Right renal pelvis (tissue), 4 donors: ENCODE measurements around the gene PHYH. TPM values are rescaled to one million over a fixed set of nuclear protein-coding genes. Genes with fewer than 3 reads are reported as not detected.
"Not testable (repeated sequence)": the region's sequence is repeated elsewhere in the genome, so short reads cannot be mapped to it uniquely, and the experiment has no call there.

Experiments
- DNase-seq, 4 donors: peaks; one replicate each; pipeline ENCODE4 v3.0.0-alpha.2; 2013; ENCODE audit warnings: low read depth in 4 of 4, low spot score in 3 of 4, missing footprints in 1 of 4
- polyA plus RNA-seq, 4 donors: library from polyadenylated mRNA; unstranded; fragments of 120-200 nt; gene quantifications; one replicate each; pipeline ENCODE4 v1.2.1, GENCODE V29; 2013; ENCODE audit not compliant: insufficient read length in 4 of 4

PHYH gene
- polyA plus RNA-seq, 4 donors = 26.3 to 54.7 (median 43.2) TPM

- no peak for DNase-seq
Observed at GRCh38 chr10:13276749-13277365, 23.0 kb downstream of the PHYH start.

- not testable (repeated sequence) for DNase-seq
Observed at GRCh38 chr10:13276146-13276545, 23.7 kb downstream of the PHYH start.

GRCh38 chr10:13272164-13272571, 27.7 kb downstream of the PHYH start:
- DNase-seq = peak in 2 of 4 donors; percentile 36 to 53

DNA sequence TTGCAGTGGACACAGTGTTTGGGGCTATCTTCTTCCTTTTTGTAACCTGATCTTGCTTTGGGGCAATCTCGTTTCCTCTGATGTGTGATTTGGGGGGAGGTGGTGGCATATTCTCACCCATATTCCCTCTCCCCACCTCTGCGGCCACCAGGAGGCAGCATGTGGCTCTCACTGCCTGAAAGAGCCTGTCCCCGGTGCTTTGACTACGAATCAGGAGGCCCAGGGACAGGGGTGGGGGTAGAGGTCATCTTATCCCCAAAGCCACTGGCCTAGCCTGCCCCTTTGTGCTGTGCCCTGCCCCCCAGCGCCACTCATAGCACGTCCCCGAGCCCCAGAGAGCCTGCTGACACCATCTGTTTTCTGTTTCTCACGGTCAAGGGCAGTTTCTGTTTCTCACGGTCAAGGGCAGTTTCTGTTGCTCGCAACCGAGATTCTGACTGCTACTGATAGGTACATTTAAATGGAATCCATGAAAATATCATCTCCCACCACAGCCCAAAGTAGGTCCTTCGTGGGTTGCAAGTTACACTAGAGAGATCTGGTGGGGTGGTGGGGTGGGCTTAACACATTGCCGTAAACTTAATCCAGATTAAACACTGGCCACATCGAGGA, 28.2 kb downstream of the PHYH start:
- no peak for DNase-seq

- DNase-seq = no peak
Observed at GRCh38 chr10:13270877-13271551, 28.9 kb downstream of the PHYH start.

- DNase-seq = peak in 1 of 4 donors; percentile 41
Observed at GRCh38 chr10:13268841-13269240, 31.0 kb downstream of the PHYH start.

DNA sequence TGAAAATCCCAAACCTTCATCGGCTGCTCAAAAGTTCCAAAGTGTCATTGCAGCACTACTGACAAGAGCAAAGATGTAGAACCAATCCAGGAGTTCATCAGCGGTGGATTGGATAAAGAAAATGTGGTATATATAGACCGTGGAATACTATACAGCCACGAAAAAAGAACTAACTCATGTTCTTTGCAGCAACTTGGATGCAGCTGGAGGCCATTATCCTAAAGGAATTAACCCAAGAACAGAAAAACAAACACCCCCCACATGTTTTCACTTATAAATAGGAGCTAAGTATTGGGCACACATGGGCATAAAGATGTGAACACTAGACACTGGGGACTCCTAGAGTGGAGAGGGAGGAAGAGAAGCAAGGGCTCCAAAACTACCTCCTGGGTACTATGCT, 31.6 kb downstream of the PHYH start:
- no peak for DNase-seq

DNA sequence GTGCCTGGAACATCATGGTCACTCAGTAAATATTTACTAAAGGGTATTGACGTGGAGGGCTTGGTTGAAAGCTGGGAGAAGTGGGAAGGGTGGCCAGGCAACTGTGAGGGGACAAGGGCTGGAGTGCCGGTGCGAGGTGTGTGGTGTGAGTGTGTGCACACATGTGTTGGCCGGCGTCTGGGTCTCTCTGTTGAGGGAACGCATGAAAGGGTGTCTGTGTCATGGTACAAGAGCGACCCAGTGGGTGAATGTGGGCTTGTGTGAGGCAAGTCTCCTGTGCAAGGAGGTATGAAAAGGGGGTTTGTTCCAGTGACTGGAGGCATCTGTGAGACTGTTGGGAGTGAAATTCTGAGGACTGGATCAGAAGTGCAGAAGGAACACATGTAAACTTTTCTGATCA, 36.3 kb downstream of the PHYH start:
- DNase-seq = no peak

GRCh38 chr10:13262433-13262832, 37.4 kb downstream of the PHYH start:
- no peak for DNase-seq

DNA sequence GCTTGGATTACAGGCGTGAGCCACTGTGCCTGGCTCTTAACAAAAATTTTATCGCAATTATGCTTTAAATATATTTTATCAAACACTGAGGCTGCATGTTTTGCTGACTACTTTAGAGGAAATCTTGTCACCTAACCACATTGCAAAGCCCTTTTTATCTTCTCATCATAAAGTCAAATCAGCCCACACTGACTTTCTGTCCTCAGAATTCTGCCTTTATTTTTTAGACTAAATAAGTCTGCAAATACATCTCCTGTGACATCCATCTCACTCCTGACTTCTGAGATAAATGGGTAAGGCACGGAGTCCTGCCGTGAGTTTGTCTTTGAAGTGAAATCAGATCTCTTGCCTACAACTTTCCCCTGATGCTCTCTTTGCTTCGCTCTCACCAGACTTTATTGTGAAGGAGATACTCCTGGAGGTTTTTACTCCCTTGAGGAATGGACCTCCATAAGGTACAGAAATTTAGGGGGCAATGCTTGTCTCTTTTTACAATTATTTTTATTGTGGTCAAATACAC, 42.2 kb downstream of the PHYH start:
- no peak for DNase-seq

DNA sequence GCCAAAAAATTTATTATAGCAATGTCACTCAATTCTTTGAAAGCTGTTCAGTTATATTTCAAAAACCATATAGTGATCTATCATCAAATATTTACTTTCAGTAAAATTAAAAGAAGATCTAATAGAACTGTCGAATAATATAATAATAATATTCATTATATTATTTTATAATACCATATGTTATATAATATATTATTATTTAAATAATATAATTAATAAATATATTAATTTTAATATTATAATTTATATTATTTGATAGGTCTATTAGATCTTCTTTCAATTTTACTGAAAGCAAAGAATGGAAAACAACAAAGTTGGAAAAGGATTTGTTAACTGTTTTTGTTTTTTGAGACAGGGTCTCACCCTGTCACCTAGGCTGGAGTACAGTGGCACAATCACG, 43.2 kb downstream of the PHYH start:
- DNase-seq = no peak

GRCh38 chr10:13253726-13254125, 46.1 kb downstream of the PHYH start:
- no peak for DNase-seq

GRCh38 chr10:13247784-13248183, 52.1 kb downstream of the PHYH start:
- no peak for DNase-seq

DNA sequence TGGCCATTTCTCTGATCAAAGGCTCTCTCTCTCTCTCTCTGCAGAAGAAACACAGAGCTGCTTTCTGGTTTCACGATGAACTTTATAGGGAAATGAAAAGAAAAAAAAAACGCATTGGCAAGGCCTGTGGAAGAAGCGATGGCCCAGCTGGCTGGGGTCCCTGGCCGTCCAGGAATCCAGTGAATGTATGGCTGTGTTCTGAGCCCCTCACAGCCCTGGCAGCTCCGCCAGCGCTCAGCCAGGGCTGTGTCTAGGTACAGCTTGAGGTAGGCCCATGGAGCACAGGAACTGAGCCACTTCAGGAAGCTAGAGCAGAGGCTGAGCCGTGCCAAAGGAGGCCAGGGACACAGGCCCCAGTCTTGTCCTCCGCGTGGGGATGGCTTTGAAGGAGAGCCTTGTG, 52.6 kb downstream of the PHYH start:
- no peak for DNase-seq

DNA sequence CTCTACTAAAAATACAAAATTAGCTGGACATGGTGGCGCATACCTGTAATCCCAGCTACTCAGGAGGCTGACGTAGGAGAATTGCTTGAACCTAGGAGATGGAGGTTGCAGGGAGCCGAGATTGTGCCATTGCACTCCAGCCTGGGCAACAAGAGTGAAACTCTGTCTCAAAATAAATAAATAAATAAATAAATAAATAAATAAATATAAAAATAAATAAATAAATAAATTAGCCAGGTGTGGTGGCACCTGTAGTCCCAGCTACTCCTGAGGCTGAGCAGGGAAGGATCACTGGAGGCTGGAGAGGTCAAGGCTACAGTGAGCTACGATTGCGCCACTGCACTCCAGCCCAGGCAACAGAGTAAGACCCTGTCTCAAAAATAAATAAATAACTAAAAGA, 57.6 kb downstream of the PHYH start:
- DNase-seq = not testable (repeated sequence)

- DNase-seq = no peak
Observed at GRCh38 chr10:13241613-13242012, 58.3 kb downstream of the PHYH start.

DNA sequence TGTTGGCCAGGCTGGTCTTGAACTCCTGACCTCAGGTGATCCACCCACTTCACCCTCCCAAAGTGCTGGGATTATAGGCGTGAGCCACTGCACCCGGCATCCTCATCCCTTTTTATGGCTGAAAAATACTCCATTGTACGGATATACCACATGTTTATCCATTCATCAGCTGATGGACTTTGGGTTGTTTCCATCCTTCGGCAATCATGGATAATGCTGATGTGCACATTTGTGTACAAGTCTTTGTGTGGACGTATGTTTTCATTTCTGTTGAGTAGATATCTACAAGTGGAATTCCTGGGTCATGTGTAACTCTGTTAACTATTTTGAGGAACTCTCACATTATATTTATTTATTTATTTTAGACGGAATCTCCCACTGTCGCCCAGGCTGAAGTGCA, 59.9 kb downstream of the PHYH start:
- no peak for DNase-seq

GRCh38 chr10:13238271-13239077, 61.4 kb downstream of the PHYH start:
- no peak for DNase-seq

- no peak for DNase-seq
Observed at GRCh38 chr10:13236638-13237037, 63.2 kb downstream of the PHYH start.

- DNase-seq = not testable (repeated sequence)
Observed at GRCh38 chr10:13234736-13235135, 65.1 kb downstream of the PHYH start.

DNA sequence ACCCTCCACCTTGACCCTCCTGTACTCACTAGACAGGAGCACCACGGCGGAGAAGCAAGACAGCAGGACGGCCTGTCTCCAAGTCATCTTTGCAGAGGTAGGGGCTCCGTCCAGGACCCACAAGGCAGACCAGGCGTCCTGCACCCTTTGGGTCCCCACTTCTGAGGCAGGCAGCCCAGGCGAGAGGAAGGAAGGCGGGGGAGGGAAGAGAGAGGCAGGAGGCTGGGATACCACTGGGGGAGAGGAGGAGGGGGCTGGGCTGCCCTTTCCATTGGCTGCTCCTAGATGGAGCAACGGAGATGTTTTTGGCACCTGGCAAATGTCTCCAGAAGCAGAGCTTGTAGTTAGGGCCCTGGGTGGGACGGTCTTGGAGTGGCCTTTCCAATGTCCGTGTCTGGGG, 65.7 kb downstream of the PHYH start, which contains the start of gene UCMA:
Gene UCMA, minus strand, starts transcription at position 203 of the 400 bp plus-strand sequence. Its CDS starts 116 bp downstream, at position 87.
- DNase-seq = no peak
